ENCODE data around the gene MLX.

Gene MLX

DNA sequence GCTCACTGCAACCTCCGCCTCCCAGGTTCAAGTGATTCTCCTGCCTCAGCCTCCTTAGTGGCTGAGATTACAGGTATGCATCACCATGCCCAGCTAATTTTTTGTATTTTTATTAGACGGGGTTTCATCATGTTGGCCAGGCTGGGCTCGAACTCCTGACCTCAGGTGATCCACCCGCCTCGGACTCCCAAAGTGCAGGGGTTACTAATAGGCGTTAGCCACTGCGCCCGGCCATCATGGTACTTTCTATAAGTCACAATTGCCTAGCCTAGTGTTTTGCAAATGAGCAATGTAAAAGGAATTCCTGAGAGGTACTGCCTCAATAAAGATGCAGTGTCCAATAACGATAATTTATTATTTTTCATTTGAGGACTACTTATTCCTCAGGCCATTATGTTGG is 24.5 kb downstream of the MLX start:
- Histone ChIP-seq H3K79me1 (ENCODE audit: low read length) (no peaks in the 10 kb centered on the region), H4K91ac (ENCODE audit: low read depth, low read length) (no peak overlapping the region), H3K27ac (ENCODE audit: low read depth, low read length) (no peak overlapping the region), H2BK5ac (ENCODE audit: low read depth, low read length, poor library complexity) (no peak overlapping the region), H3K9me3 (ENCODE audit: insufficient read depth, low read depth, low read length) (peaks cover 2% of the 10 kb centered on the region), H3K4me3 (ENCODE audit: low read depth, low read length) (no peak overlapping the region), H2BK120ac (ENCODE audit: insufficient read depth, low read length, poor library complexity) (no peak overlapping the region), H2BK12ac (ENCODE audit: low read length) (no peak overlapping the region), H3K4me2 (ENCODE audit: low read length) (no peak overlapping the region), H3K27me3 (ENCODE audit: insufficient read depth, low read length) (no peaks in the 10 kb centered on the region), H3K9ac (ENCODE audit: low read length) (no peak overlapping the region), H3K4me1 (ENCODE audit: control insufficient read depth in 1 of 2, insufficient read depth in 2 of 2, low read length in 2 of 2) (no peaks in the 10 kb centered on the region), H3K14ac (ENCODE audit: low read length) (no peak overlapping the region), H4K8ac (ENCODE audit: low read depth, low read length) (no peak overlapping the region), H3K23ac (ENCODE audit: low read length) (no peak overlapping the region), H4K12ac (ENCODE audit: low read depth, low read length) (no peak overlapping the region), H2AFZ (ENCODE audit: insufficient read depth, low read length, poor library complexity) (no peak overlapping the region), H3K18ac (ENCODE audit: low read length) (no peak overlapping the region), H3K79me2 (ENCODE audit: control insufficient read depth, insufficient read depth, low read length, poor library complexity) (no peaks in the 10 kb centered on the region), H3K4ac (ENCODE audit: low read depth, low read length) (no peak overlapping the region), H2AK5ac (ENCODE audit: low read length) (no peak overlapping the region), H3K36me3 (ENCODE audit: control insufficient read depth in 1 of 2, insufficient read depth in 2 of 2, low read length in 2 of 2) (peaks cover 13 to 33% of the 10 kb centered on the region in 2 experiments)
- DNase-seq = no peak
- no CpG with 5 or more reads among the region's 9 CpGs for WGBS (ENCODE audit: extremely low coverage, insufficient coverage, insufficient read length)

DNA sequence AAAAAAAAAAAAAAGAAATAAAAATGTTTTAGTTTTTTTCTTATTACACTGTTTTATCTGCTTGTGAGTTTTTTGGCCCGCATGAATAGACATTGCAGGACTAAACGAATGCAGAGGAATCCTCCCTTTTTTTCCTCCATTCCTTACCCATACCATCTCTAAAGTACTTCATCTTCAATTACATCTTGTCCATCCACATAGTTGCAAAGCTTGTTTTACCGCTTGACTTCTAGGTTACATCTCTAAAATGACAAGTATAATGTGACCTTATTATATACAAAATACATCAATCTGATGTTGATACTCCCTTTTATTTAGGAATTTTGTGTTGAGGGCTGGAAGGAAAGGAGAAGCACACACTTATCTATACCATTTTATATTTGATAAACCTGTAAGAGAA is 29.5 kb downstream of the MLX start:
- DNase-seq = peak in 1 of 2 donors; percentile 80
- H3K36me3 ChIP-seq (ENCODE audit: control insufficient read depth in 1 of 2, insufficient read depth in 2 of 2, low read length in 2 of 2) = peaks cover 4% of the 10 kb centered on the region in 2 experiments
- no peak overlapping the region for H4K12ac ChIP-seq (ENCODE audit: low read depth, low read length)
- H3K4ac ChIP-seq (ENCODE audit: low read depth, low read length) = no peak overlapping the region
- H2AFZ ChIP-seq (ENCODE audit: insufficient read depth, low read length, poor library complexity) = no peak overlapping the region
- no peak overlapping the region for H3K27ac ChIP-seq (ENCODE audit: low read depth, low read length)
- H2BK12ac ChIP-seq (ENCODE audit: low read length) = no peak overlapping the region
- H2AK5ac ChIP-seq (ENCODE audit: low read length) = no peak overlapping the region
- H3K4me1 ChIP-seq (ENCODE audit: control insufficient read depth in 1 of 2, insufficient read depth in 2 of 2, low read length in 2 of 2) = no peaks in the 10 kb centered on the region
- WGBS (ENCODE audit: extremely low coverage, insufficient coverage, insufficient read length) = no CpG with 5 or more reads among the region's 3 CpGs
- H2BK5ac ChIP-seq (ENCODE audit: low read depth, low read length, poor library complexity) = no peak overlapping the region
- no peak overlapping the region for H3K18ac ChIP-seq (ENCODE audit: low read length)
- no peak overlapping the region for H3K23ac ChIP-seq (ENCODE audit: low read length)
- H4K91ac ChIP-seq (ENCODE audit: low read depth, low read length) = no peak overlapping the region
- H3K79me2 ChIP-seq (ENCODE audit: control insufficient read depth, insufficient read depth, low read length, poor library complexity) = no peaks in the 10 kb centered on the region
- no peak overlapping the region for H2BK120ac ChIP-seq (ENCODE audit: insufficient read depth, low read length, poor library complexity)
- H4K8ac ChIP-seq (ENCODE audit: low read depth, low read length) = no peak overlapping the region
- H3K14ac ChIP-seq (ENCODE audit: low read length) = no peak overlapping the region
- no peaks in the 10 kb centered on the region for H3K27me3 ChIP-seq (ENCODE audit: insufficient read depth, low read length)
- H3K9me3 ChIP-seq (ENCODE audit: insufficient read depth, low read depth, low read length) = no peaks in the 10 kb centered on the region
- no peak overlapping the region for H3K4me3 ChIP-seq (ENCODE audit: low read depth, low read length)
- H3K79me1 ChIP-seq (ENCODE audit: low read length) = no peaks in the 10 kb centered on the region
- H3K4me2 ChIP-seq (ENCODE audit: low read length) = no peak overlapping the region
- H3K9ac ChIP-seq (ENCODE audit: low read length) = no peak overlapping the region

DNA sequence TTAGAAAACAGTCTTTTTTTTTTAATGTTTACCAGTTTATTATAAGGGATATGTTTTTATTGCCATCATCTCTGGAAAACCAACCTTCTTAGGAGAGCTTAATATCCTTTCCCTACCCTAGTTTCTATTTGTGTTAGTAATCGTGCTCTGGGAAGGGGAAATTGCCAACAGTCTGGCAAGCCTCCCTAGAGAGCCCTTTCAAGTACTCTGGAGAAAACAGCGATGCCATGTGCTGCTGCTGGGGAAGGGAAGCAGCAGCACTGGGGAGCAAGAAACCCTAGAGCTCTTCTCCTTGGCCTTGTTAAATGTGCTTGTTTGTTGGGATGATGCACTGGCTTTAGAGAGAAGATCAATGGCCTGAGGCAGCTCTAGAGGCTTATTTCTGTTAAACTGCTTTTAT is 32.0 kb downstream of the MLX start:
- H2BK120ac ChIP-seq (ENCODE audit: insufficient read depth, low read length, poor library complexity) = no peak overlapping the region
- no peaks in the 10 kb centered on the region for H3K79me2 ChIP-seq (ENCODE audit: control insufficient read depth, insufficient read depth, low read length, poor library complexity)
- no peak overlapping the region for H3K4me2 ChIP-seq (ENCODE audit: low read length)
- no peak overlapping the region for H3K18ac ChIP-seq (ENCODE audit: low read length)
- H3K14ac ChIP-seq (ENCODE audit: low read length) = no peak overlapping the region
- H3K27ac ChIP-seq (ENCODE audit: low read depth, low read length) = no peak overlapping the region
- WGBS (ENCODE audit: extremely low coverage, insufficient coverage, insufficient read length) = no CpG with 5 or more reads among the region's 2 CpGs
- peaks cover 0 to 5% of the 10 kb centered on the region in 2 experiments for H3K36me3 ChIP-seq (ENCODE audit: control insufficient read depth in 1 of 2, insufficient read depth in 2 of 2, low read length in 2 of 2)
- H2BK12ac ChIP-seq (ENCODE audit: low read length) = no peak overlapping the region
- H4K12ac ChIP-seq (ENCODE audit: low read depth, low read length) = no peak overlapping the region
- no peak overlapping the region for H2BK5ac ChIP-seq (ENCODE audit: low read depth, low read length, poor library complexity)
- H4K91ac ChIP-seq (ENCODE audit: low read depth, low read length) = no peak overlapping the region
- H2AK5ac ChIP-seq (ENCODE audit: low read length) = no peak overlapping the region
- H3K27me3 ChIP-seq (ENCODE audit: insufficient read depth, low read length) = no peaks in the 10 kb centered on the region
- no peaks in the 10 kb centered on the region for H3K9me3 ChIP-seq (ENCODE audit: insufficient read depth, low read depth, low read length)
- no peak overlapping the region for H2AFZ ChIP-seq (ENCODE audit: insufficient read depth, low read length, poor library complexity)
- DNase-seq = no peak
- H4K8ac ChIP-seq (ENCODE audit: low read depth, low read length) = no peak overlapping the region
- no peak overlapping the region for H3K9ac ChIP-seq (ENCODE audit: low read length)
- H3K4me3 ChIP-seq (ENCODE audit: low read depth, low read length) = no peak overlapping the region
- no peak overlapping the region for H3K4ac ChIP-seq (ENCODE audit: low read depth, low read length)
- no peaks in the 10 kb centered on the region for H3K4me1 ChIP-seq (ENCODE audit: control insufficient read depth in 1 of 2, insufficient read depth in 2 of 2, low read length in 2 of 2)
- H3K23ac ChIP-seq (ENCODE audit: low read length) = no peak overlapping the region
- no peaks in the 10 kb centered on the region for H3K79me1 ChIP-seq (ENCODE audit: low read length)

DNA sequence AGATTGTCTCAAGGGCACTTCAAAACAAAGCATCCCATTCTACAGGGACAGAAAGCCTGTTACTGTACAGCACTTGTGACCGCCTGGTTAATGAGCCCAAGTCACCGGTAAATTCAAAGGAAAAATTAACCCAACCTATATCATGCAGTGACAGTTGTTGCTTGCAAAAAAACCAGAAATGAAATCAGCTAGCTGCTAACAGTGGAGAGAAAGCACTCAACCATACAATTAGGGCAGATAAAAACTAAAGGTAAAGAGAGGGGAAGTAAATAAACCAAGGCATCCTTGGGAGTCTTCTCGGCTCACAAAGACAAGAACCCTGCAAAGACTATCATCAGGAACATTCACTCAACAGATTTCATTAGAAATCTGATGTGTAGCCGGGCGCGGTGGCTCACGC is 36.4 kb downstream of the MLX start:
- Histone ChIP-seq H3K14ac (ENCODE audit: low read length) (no peak overlapping the region), H3K27me3 (ENCODE audit: insufficient read depth, low read length) (no peaks in the 10 kb centered on the region), H3K4me1 (ENCODE audit: control insufficient read depth in 1 of 2, insufficient read depth in 2 of 2, low read length in 2 of 2) (peaks cover 0 to 3% of the 10 kb centered on the region in 2 experiments), H2BK12ac (ENCODE audit: low read length) (no peak overlapping the region), H4K12ac (ENCODE audit: low read depth, low read length) (no peak overlapping the region), H3K18ac (ENCODE audit: low read length) (no peak overlapping the region), H3K79me2 (ENCODE audit: control insufficient read depth, insufficient read depth, low read length, poor library complexity) (no peaks in the 10 kb centered on the region), H4K91ac (ENCODE audit: low read depth, low read length) (no peak overlapping the region), H3K4me2 (ENCODE audit: low read length) (no peak overlapping the region), H3K23ac (ENCODE audit: low read length) (no peak overlapping the region), H2BK5ac (ENCODE audit: low read depth, low read length, poor library complexity) (no peak overlapping the region), H4K8ac (ENCODE audit: low read depth, low read length) (no peak overlapping the region), H3K4ac (ENCODE audit: low read depth, low read length) (no peak overlapping the region), H2AK5ac (ENCODE audit: low read length) (no peak overlapping the region), H3K4me3 (ENCODE audit: low read depth, low read length) (no peak overlapping the region), H2BK120ac (ENCODE audit: insufficient read depth, low read length, poor library complexity) (no peak overlapping the region), H3K9ac (ENCODE audit: low read length) (no peak overlapping the region), H3K36me3 (ENCODE audit: control insufficient read depth in 1 of 2, insufficient read depth in 2 of 2, low read length in 2 of 2) (peaks cover 0 to 5% of the 10 kb centered on the region in 2 experiments), H3K79me1 (ENCODE audit: low read length) (no peaks in the 10 kb centered on the region), H2AFZ (ENCODE audit: insufficient read depth, low read length, poor library complexity) (no peak overlapping the region), H3K9me3 (ENCODE audit: insufficient read depth, low read depth, low read length) (no peaks in the 10 kb centered on the region), H3K27ac (ENCODE audit: low read depth, low read length) (no peak overlapping the region)
- DNase-seq = no peak
- WGBS (ENCODE audit: extremely low coverage, insufficient coverage, insufficient read length) = no CpG with 5 or more reads among the region's 7 CpGs

Data from trophoblast cell (in vitro differentiated cells and primary cell).